Natural killer cell (primary cell): ENCODE measurements around the gene ELFN2. TPM values are rescaled to one million over a fixed set of nuclear protein-coding genes. Genes with fewer than 3 reads are reported as not detected.

Experiments
- ATAC-seq, 3 donors: fragments of 150-1000 bp in 2 of 3; fragments of 200-7000 bp in 1 of 3; cut with Tn5 transposase; 1 replicate in 1 of 3; 2 replicates in 2 of 3; pipeline ENCODE4 v1.10.0; 2021; ENCODE audit warnings: mild to moderate bottlenecking in 2 of 3, moderate library complexity in 2 of 3
- DNase-seq, 2 donors: peaks; one replicate each; pipeline versions ENCODE4 v3.0.0 to v3.0.0-alpha.2; 2013 to 2021; ENCODE audit warnings: mixed read lengths in 1 of 2
- H3K27ac ChIP-seq: one replicate; pipeline ENCODE4 v1.5.1; 2013; ENCODE audit warnings: mild to moderate bottlenecking, low read length
- H3K27me3 ChIP-seq: one replicate; pipeline ENCODE4 v1.6.1; 2013; ENCODE audit warnings: low read length; ENCODE audit not compliant: control insufficient read depth, insufficient read depth
- H3K36me3 ChIP-seq: one replicate; pipeline ENCODE4 v1.6.1; 2013; ENCODE audit warnings: low read length; ENCODE audit not compliant: control insufficient read depth, insufficient read depth
- H3K4me1 ChIP-seq: one replicate; pipeline ENCODE4 v1.6.1; 2013; ENCODE audit warnings: low read length; ENCODE audit not compliant: control insufficient read depth, insufficient read depth
- H3K4me3 ChIP-seq: one replicate; pipeline ENCODE4 v1.5.1; 2013; ENCODE audit warnings: low read length
- H3K9me3 ChIP-seq: one replicate; pipeline ENCODE4 v1.6.1; 2013; ENCODE audit warnings: low read length; ENCODE audit not compliant: control insufficient read depth, insufficient read depth
- H3K27ac Mint-ChIP-seq, 2 donors: one replicate each; pipeline ENCODE4 v1.8.0; 2022; ENCODE audit warnings: mild to moderate bottlenecking in 2 of 2, mixed read lengths in 2 of 2, moderate library complexity in 1 of 2
- H3K27me3 Mint-ChIP-seq, 2 donors: one replicate each; pipeline ENCODE4 v1.8.0; 2022; ENCODE audit warnings: low read depth in 2 of 2, mixed read lengths in 2 of 2
- H3K36me3 Mint-ChIP-seq: one replicate; pipeline ENCODE4 v1.8.0; 2022; ENCODE audit warnings: mixed read lengths
- H3K4me1 Mint-ChIP-seq, 2 donors: one replicate each; pipeline ENCODE4 v1.8.0; 2022; ENCODE audit warnings: mixed read lengths in 2 of 2
- H3K4me3 Mint-ChIP-seq: one replicate; pipeline ENCODE4 v1.8.0; 2022; ENCODE audit warnings: mild to moderate bottlenecking, moderate library complexity, mixed read lengths
- H3K9me3 Mint-ChIP-seq, 2 donors: one replicate each; pipeline ENCODE4 v1.8.0; 2022; ENCODE audit warnings: mixed read lengths in 2 of 2
- WGBS: methylation state at CpG from one replicate; pipeline ENCODE4 v1.1.7; 2013; ENCODE audit warnings: missing lambda C conversion rate; ENCODE audit not compliant: insufficient coverage; 5-methylcytosine and 5-hydroxymethylcytosine counted together
- intact Hi-C: fragments of 100-400 bp; cut with micrococcal nuclease; formaldehyde crosslinking; loops from one replicate; pipeline ENCODE4 v1.14.2; 2022
- total RNA-seq, 4 donors: library from RNA; stranded (reverse); fragments of 120-200 nt in 1 of 4; gene quantifications; one replicate each; pipeline versions ENCODE4 v1.2.3 to v1.2.4, GENCODE V29; 2013 to 2022
- TF ChIP-seq, protein P1 (sequence below): fragments of 200-600 bp; IDR thresholded peaks from one replicate; pipeline ENCODE4 v1.8.0; 2022; ENCODE audit warnings: antibody characterized with exemption

The ELFN2 gene, protein sequence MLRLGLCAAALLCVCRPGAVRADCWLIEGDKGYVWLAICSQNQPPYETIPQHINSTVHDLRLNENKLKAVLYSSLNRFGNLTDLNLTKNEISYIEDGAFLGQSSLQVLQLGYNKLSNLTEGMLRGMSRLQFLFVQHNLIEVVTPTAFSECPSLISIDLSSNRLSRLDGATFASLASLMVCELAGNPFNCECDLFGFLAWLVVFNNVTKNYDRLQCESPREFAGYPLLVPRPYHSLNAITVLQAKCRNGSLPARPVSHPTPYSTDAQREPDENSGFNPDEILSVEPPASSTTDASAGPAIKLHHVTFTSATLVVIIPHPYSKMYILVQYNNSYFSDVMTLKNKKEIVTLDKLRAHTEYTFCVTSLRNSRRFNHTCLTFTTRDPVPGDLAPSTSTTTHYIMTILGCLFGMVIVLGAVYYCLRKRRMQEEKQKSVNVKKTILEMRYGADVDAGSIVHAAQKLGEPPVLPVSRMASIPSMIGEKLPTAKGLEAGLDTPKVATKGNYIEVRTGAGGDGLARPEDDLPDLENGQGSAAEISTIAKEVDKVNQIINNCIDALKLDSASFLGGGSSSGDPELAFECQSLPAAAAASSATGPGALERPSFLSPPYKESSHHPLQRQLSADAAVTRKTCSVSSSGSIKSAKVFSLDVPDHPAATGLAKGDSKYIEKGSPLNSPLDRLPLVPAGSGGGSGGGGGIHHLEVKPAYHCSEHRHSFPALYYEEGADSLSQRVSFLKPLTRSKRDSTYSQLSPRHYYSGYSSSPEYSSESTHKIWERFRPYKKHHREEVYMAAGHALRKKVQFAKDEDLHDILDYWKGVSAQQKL
- under 1 TPM; 0.33 to 0.49 (median 0.36) TPM for total RNA-seq
- total RNA-seq (2013) = 0.02 TPM

DNA sequence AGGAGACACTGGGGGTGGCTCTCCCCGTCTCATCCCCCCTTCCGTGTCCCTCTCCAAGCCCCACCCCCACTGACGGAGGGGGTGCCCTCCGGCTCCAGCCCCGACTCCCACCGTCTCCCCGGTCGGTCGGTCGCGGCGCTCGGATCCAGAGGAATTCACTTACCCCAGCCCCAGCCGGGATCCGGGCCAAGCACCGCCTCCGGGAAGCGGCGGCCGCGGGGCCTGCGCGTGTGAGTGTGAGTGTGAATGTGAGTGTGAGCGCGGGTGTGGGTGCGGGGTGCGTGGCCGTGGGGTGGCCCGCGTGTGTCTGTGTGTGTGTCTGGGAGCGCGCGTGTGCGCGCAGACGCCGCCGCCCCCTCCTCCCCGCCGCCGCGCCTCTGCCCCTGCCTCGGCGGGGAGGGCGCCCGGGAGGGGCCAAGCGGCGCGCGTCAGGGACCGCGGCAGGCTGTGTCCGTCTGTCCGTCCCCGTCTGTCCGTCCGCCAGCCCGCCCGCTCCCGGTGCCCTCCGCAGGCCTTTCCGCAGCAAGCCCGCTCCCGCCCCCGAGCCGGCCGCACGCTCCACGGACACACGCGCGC, at the start of gene ELFN2:
ELFN2 (minus strand) TSS at position 345 of the 576 bp plus-strand sequence. CDS start 51,945 bp downstream, outside the sequence.
- H3K27me3 Mint-ChIP-seq = peaks cover 34 to 37% of the 10 kb centered on the region in 2 donors
- peak in 2 of 3 donors; percentile 31 to 33 for ATAC-seq
- peak in 1 of 2 donors; percentile 22 for DNase-seq

DNA sequence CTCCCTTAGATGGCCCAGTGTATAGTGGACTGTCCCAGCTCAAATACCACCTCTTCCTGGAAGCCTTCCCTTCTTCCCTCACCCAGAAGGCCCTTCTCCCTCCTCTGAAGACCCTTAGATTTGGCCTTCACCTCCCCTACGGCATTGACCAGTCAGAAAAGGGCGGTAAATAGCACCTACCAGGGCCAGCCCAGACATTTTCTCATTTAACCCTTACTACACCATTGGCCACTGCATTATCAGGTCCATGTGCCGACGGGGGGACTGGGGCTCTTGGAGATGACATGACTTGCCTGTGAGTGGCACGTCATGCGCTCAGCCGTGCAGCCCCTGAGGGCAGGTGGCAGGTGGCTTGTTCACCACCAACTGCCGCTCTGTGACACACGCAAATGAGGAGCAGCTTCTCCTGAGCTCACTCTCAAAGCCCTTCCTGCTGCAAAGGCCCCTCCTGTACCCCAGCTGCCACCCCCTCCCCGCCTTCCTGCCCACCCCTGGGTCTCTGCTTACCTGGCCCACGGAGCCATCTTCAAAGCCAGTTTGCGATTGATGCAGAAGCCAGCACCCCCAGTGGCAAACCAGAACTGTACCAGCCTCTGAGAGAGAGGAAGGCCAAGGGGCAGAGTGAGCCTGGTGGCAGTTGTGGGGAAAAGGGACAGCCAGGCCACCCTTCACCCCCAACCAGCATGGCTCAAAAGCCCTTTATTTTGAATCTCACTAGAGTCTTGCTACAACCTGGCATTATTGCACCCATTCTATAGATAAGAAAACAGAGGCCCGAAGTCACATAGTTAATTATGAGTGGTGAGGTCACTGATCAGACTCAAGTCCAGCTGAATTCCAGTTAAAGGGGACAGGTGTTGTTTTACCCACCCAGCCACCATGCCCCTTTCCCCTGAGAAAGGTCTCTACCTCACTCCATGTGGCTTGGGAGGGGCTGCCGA, 49.4 kb upstream of the ELFN2 start:
- Histone ChIP-seq H3K27ac (no peak overlapping the region), H3K9me3 (no peaks in the 10 kb centered on the region), H3K36me3 (peaks cover 69% of the 10 kb centered on the region), H3K4me3 (no peak overlapping the region), H3K27me3 (no peaks in the 10 kb centered on the region), H3K4me1 (peaks cover 9% of the 10 kb centered on the region)
- intact Hi-C loops = no loop called here
- Mint-ChIP-seq H3K9me3 (no peaks in the 10 kb centered on the region), H3K4me1 (peaks cover 1 to 12% of the 10 kb centered on the region in 2 donors), H3K4me3 (no peak overlapping the region), H3K27ac (no peak overlapping the region), H3K27me3 (no peaks in the 10 kb centered on the region), H3K36me3 (no peaks in the 10 kb centered on the region)
- DNase-seq (no peak), ATAC-seq (no peak)
- TF ChIP-seq, protein P1, sequence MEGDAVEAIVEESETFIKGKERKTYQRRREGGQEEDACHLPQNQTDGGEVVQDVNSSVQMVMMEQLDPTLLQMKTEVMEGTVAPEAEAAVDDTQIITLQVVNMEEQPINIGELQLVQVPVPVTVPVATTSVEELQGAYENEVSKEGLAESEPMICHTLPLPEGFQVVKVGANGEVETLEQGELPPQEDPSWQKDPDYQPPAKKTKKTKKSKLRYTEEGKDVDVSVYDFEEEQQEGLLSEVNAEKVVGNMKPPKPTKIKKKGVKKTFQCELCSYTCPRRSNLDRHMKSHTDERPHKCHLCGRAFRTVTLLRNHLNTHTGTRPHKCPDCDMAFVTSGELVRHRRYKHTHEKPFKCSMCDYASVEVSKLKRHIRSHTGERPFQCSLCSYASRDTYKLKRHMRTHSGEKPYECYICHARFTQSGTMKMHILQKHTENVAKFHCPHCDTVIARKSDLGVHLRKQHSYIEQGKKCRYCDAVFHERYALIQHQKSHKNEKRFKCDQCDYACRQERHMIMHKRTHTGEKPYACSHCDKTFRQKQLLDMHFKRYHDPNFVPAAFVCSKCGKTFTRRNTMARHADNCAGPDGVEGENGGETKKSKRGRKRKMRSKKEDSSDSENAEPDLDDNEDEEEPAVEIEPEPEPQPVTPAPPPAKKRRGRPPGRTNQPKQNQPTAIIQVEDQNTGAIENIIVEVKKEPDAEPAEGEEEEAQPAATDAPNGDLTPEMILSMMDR = no peak
- 76% methylated on average over 13 of the region's 14 CpGs for WGBS

More for the DNA sequence above, at the start of gene ELFN2:
- peak within 1 kb of the TSS; percentile 83 for H3K4me3 Mint-ChIP-seq
- no peaks in the 10 kb centered on the region for H3K9me3 ChIP-seq
- no peak within 1 kb of the TSS for H3K27ac ChIP-seq
- H3K36me3 ChIP-seq = no peaks in the 10 kb centered on the region
- WGBS = under 1% methylated on average over 72 of the region's 72 CpGs
- intact Hi-C loops = no loop called here
- H3K36me3 Mint-ChIP-seq = no peaks in the 10 kb centered on the region
- H3K4me1 ChIP-seq = peaks cover 20% of the 10 kb centered on the region
- no peak within 1 kb of the TSS for H3K4me3 ChIP-seq
- TF ChIP-seq, protein P1 = no peak
- no peaks in the 10 kb centered on the region for H3K9me3 Mint-ChIP-seq
- no peak within 1 kb of the TSS for H3K27ac Mint-ChIP-seq
- H3K27me3 ChIP-seq = peaks cover 31% of the 10 kb centered on the region
- peaks cover 0 to 6% of the 10 kb centered on the region in 2 donors for H3K4me1 Mint-ChIP-seq

DNA sequence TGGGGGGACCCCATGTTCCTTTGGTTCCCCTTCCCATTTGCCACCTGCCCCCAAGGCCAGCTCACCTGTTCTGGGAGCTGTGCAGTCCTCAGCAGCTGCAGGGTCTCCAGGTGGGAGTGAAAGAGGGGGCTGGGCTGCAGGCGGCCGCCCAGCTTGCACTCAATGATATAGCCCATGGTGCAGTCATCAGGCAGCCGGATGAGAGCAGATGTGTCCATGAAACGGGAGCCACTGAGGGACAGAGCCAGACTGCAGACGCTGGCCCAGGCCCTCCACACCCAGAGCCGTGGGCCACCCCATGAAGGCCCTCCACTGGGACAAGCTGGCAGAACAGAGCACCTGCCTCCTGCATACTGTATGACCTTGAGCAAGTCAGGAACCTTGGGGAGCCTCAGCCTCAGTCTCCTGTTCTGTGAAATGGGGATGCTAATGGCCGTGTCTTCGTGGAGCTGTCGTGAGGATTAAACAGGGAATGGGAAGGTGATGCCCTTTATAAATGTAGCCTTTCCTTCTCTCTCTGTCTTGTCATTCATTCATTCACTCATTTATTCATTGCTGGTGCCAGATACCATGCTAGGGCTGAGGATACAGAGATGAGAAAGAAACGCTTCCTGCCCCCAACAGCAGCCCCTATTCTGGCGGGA, 47.3 kb upstream of the ELFN2 start:
- Histone ChIP-seq H3K4me1 (no peaks in the 10 kb centered on the region), H3K4me3 (no peak overlapping the region), H3K27me3 (no peaks in the 10 kb centered on the region), H3K9me3 (no peaks in the 10 kb centered on the region), H3K36me3 (peaks cover 71% of the 10 kb centered on the region), H3K27ac (no peak overlapping the region)
- no peak for ATAC-seq
- Mint-ChIP-seq H3K4me1 (peaks cover 8 to 12% of the 10 kb centered on the region in 2 donors), H3K4me3 (no peak overlapping the region), H3K9me3 (no peaks in the 10 kb centered on the region), H3K27ac (no peak overlapping the region), H3K36me3 (no peaks in the 10 kb centered on the region), H3K27me3 (no peaks in the 10 kb centered on the region)
- 96% methylated on average over 10 of the region's 11 CpGs for WGBS
- intact Hi-C loops = no loop called here
- TF ChIP-seq, protein P1 = no peak
- no peak for DNase-seq
